IMR-90 (cell line): ENCODE results near the gene TALDO1. TPM values are rescaled to one million over a fixed set of nuclear protein-coding genes. Genes with fewer than 3 reads are reported as not detected.

Experiments used
- ATAC-seq: fragments of 200-7000 bp; cut with Tn5 transposase; 2 replicates; pipeline ENCODE4 v1.9.1; 2020; ENCODE audit warnings: low read depth, mild to moderate bottlenecking, moderate library complexity
- BruUV-seq: library from RNA; stranded (reverse); fragments of 400-500 nt; replicated peaks from 2 replicates; lab custom pipeline; 2021; lab: Mats Ljungman, UMichigan
- CTCF ChIA-PET: fragments of 300-600 bp; formaldehyde crosslinking; extraction: SDS; loops from one replicate; lab custom pipeline; 2021; ENCODE audit warnings: antibody characterized with exemption; lab: Yijun Ruan, JAX
- POLR2A ChIA-PET: fragments of 300-600 bp; sonication (Branson Sonifier 250); formaldehyde crosslinking; loops from one replicate; lab custom pipeline; 2022; ENCODE audit warnings: antibody characterized with exemption; ENCODE audit not compliant: unreplicated experiment; lab: Charles Lee
- DNase-seq: peaks from one replicate; pipeline ENCODE4 v3.0.0; 2013
- H2AFZ ChIP-seq: replicated peaks from 2 replicates; pipeline ENCODE3; 2013; ENCODE audit warnings: low read length, mild to moderate bottlenecking; ENCODE audit not compliant: poor library complexity
- H2AK5ac ChIP-seq: 2 replicates; pipeline ENCODE4 v1.6.1; 2013; ENCODE audit warnings: low read depth, low read length, inconsistent platforms
- H2AK9ac ChIP-seq: replicated peaks from 2 replicates; pipeline ENCODE3; 2013; ENCODE audit warnings: mild to moderate bottlenecking, low read depth, low read length, moderate library complexity; ENCODE audit not compliant: poor library complexity
- H2BK120ac ChIP-seq: 2 replicates; pipeline ENCODE4 v1.6.1; 2013; ENCODE audit warnings: low read depth, low read length, inconsistent platforms
- H2BK15ac ChIP-seq: 3 replicates; pipeline ENCODE4 v1.6.1; 2013; ENCODE audit warnings: low read depth, low read length, inconsistent platforms
- H2BK20ac ChIP-seq: 2 replicates; pipeline ENCODE4 v1.6.1; 2013; ENCODE audit warnings: low read depth, mild to moderate bottlenecking, inconsistent platforms, low read length, moderate library complexity
- H2BK5ac ChIP-seq: 2 replicates; pipeline ENCODE4 v1.6.1; 2013; ENCODE audit warnings: mild to moderate bottlenecking, low read depth, low read length, inconsistent platforms; ENCODE audit not compliant: poor library complexity, severe bottlenecking
- H3K14ac ChIP-seq: replicated peaks from 2 replicates; pipeline ENCODE4 v1.6.1; 2013; ENCODE audit warnings: low read depth, low read length, inconsistent platforms
- H3K18ac ChIP-seq: 2 replicates; pipeline ENCODE4 v1.6.1; 2013; ENCODE audit warnings: low read depth, low read length, control low read depth
- H3K23ac ChIP-seq: 2 replicates; pipeline ENCODE4 v1.6.1; 2013; ENCODE audit warnings: low read depth, low read length, inconsistent platforms
- H3K27ac ChIP-seq: 2 replicates; pipeline ENCODE4 v1.5.1; 2013; ENCODE audit warnings: mild to moderate bottlenecking, control low read depth, low read length; ENCODE audit not compliant: insufficient read depth
- H3K27me3 ChIP-seq: 2 replicates; pipeline ENCODE4 v1.6.1; 2013; ENCODE audit warnings: low read length; ENCODE audit not compliant: control insufficient read depth, insufficient read depth
- H3K36me3 ChIP-seq: 2 replicates; pipeline ENCODE4 v1.6.1; 2013; ENCODE audit warnings: low read length, mixed read lengths; ENCODE audit not compliant: control insufficient read depth, insufficient read depth
- H3K4ac ChIP-seq: 2 replicates; pipeline ENCODE4 v1.6.1; 2013; ENCODE audit warnings: low read depth, low read length, inconsistent platforms
- H3K4me1 ChIP-seq: 2 replicates; pipeline ENCODE4 v1.6.1; 2013; ENCODE audit warnings: low read length, mixed read lengths; ENCODE audit not compliant: control insufficient read depth, insufficient read depth
- H3K4me2 ChIP-seq: 2 replicates; pipeline ENCODE4 v1.6.1; 2013; ENCODE audit warnings: low read depth, mild to moderate bottlenecking, control low read depth, low read length, moderate library complexity
- H3K4me3 ChIP-seq: 2 replicates; pipeline ENCODE4 v1.5.1; 2013; ENCODE audit warnings: low read depth, mild to moderate bottlenecking, control low read depth, low read length, moderate library complexity; ENCODE audit not compliant: insufficient read depth
- H3K56ac ChIP-seq: 2 replicates; pipeline ENCODE4 v1.6.1; 2013; ENCODE audit warnings: low read length, inconsistent platforms; ENCODE audit not compliant: insufficient read depth; ENCODE audit errors: extremely low read depth
- H3K79me1 ChIP-seq, 2 experiments: 2 replicates each; pipeline ENCODE4 v1.6.1; 2013; ENCODE audit warnings: low read length in 2 of 2, inconsistent platforms in 1 of 2, low read depth in 1 of 2
- H3K9ac ChIP-seq: 2 replicates; pipeline ENCODE4 v1.6.1; 2013; ENCODE audit warnings: low read depth, low read length, control low read depth
- H3K9me1 ChIP-seq: 2 replicates; pipeline ENCODE4 v1.6.1; 2013; ENCODE audit warnings: low read length, inconsistent platforms; ENCODE audit not compliant: insufficient read depth
- H3K9me3 ChIP-seq: 2 replicates; pipeline ENCODE4 v1.6.1; 2013; ENCODE audit warnings: low read length; ENCODE audit not compliant: control insufficient read depth, insufficient read depth
- H4K20me1 ChIP-seq: 2 replicates; pipeline ENCODE4 v1.6.1; 2013; ENCODE audit warnings: low read length, inconsistent platforms; ENCODE audit not compliant: insufficient read depth
- H4K5ac ChIP-seq: 2 replicates; pipeline ENCODE4 v1.6.1; 2013; ENCODE audit warnings: mild to moderate bottlenecking, low read depth, low read length, control low read depth
- H4K8ac ChIP-seq, 2 experiments: 2 replicates each; pipeline ENCODE4 v1.6.1; 2013; ENCODE audit warnings: low read depth in 2 of 2, low read length in 2 of 2, control low read depth in 1 of 2, inconsistent platforms in 1 of 2
- H4K91ac ChIP-seq: 2 replicates; pipeline ENCODE4 v1.6.1; 2013; ENCODE audit warnings: low read depth, low read length, inconsistent platforms; ENCODE audit not compliant: insufficient read depth
- BHLHE40 ChIP-seq: fragments of 150-350 bp; IDR thresholded peaks from 2 replicates; pipeline ENCODE4 v1.6.1; 2016; ENCODE audit warnings: mild to moderate bottlenecking, low read depth, low read length
- CEBPB ChIP-seq: IDR thresholded peaks from 2 replicates; pipeline ENCODE4 v1.6.1; 2012; ENCODE audit warnings: low read depth, low read length, improper control_type of control experiment
- CHD1 ChIP-seq: IDR thresholded peaks from 2 replicates; pipeline ENCODE4 v1.6.1; 2012; ENCODE audit warnings: low read depth, low read length, improper control_type of control experiment
- MAFK ChIP-seq: IDR thresholded peaks from 2 replicates; pipeline ENCODE4 v1.6.1; 2012; ENCODE audit warnings: low read depth, low read length, improper control_type of control experiment
- MAZ ChIP-seq: IDR thresholded peaks from 2 replicates; pipeline ENCODE4 v1.6.1; 2012; ENCODE audit warnings: low read depth, mild to moderate bottlenecking, low read length, improper control_type of control experiment, moderate library complexity, borderline replicate concordance
- NFE2L2 ChIP-seq: fragments of 150-350 bp; IDR thresholded peaks from 2 replicates; pipeline ENCODE4 v1.6.1; 2016; ENCODE audit warnings: low read depth, mild to moderate bottlenecking, low read length
- SMC3 ChIP-seq: fragments of 150-350 bp; IDR thresholded peaks from 2 replicates; pipeline ENCODE4 v1.6.1; 2016; ENCODE audit warnings: low read depth, mild to moderate bottlenecking, antibody characterized with exemption, low read length, moderate library complexity
- WGBS, 2 experiments: methylation state at CpG; one replicate each; pipeline versions ENCODE4 v1.1.5 to v1.1.7; 2013; ENCODE audit warnings: missing lambda C conversion rate in 2 of 2; ENCODE audit not compliant: insufficient read length in 1 of 2; ENCODE audit errors: extremely low coverage in 2 of 2; 5-methylcytosine and 5-hydroxymethylcytosine counted together
- dilution Hi-C: fragments of 300-500 bp; cut with HindIII; formaldehyde crosslinking; loops from one replicate; pipeline ENCODE4 v1.14.3; 2018; ENCODE audit warnings: low sequenced_read_pairs; ENCODE audit not compliant: unreplicated experiment
- in situ Hi-C: fragments of 300-500 bp; cut with MboI; formaldehyde crosslinking; loops from 3 replicates; pipeline ENCODE4 v1.14.3; 2019; ENCODE audit warnings: low sequenced_read_pairs, inconsistent platforms, mixed read lengths
- intact Hi-C: fragments of 100-400 bp; cut with micrococcal nuclease; formaldehyde crosslinking; loops from 2 replicates; pipeline ENCODE4 v1.10.0; 2022
- polyA plus RNA-seq, 3 experiments: library from polyadenylated mRNA; depleted of rRNA; stranded (reverse); fragments of >200 nt; gene quantifications; 2 replicates each; pipeline ENCODE4 v1.2.3, GENCODE V29; 2012; ENCODE audit warnings: low replicate concordance in 1 of 3
- total RNA-seq: library from RNA; depleted of rRNA; stranded (reverse); fragments of >200 nt; gene quantifications from 2 replicates; pipeline ENCODE4 v1.2.3, GENCODE V29; 2012
- TF ChIP-seq, protein P1 (sequence below): conservative IDR thresholded peaks from 2 replicates; pipeline ENCODE4 v1.5.1; 2012; ENCODE audit warnings: mild to moderate bottlenecking, low read depth, low read length, improper control_type of control experiment

The TALDO1 gene
- total and polyA plus RNA-seq, 2 of the 4 experiments (the other 2 are of a cell fraction): 147 to 210 TPM

DNA sequence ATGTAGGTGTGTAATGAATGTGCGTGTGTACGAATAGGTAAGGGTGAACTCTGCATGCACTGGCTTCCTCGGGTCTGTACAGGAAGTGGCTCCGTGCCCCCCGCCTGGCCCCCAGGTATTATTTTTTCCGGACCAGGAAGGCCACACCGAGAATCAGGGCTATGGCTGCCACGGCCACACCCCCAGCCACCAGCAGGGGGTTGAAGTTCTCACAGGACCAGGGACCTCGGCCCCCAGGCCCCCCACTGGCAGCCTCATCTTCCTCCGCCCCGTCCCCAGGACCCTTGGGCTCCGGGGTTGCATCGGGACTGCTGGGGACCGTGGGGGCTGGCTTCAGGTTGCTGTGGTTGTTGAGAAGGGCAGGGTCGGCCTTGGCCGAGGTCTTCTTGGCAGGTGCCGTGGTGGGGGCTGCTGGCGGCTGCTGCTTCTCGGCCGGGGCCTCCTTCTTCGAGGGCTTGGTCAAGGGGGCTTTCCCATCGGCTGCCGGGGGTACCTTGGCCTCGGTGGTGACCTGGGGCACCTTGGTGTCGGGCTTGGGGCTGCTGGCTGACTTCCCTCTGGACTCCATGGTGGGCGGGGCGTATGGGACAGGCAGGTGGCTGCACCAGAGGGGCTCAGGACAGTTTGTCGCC, 40.9 kb downstream of the TALDO1 start:
- Histone ChIP-seq H3K56ac (no peak overlapping the region), H2BK120ac (no peak overlapping the region), H3K27me3 (no peaks in the 10 kb centered on the region), H3K9ac (no peak overlapping the region), H4K8ac (no peak overlapping the region), H2AK9ac (no peak overlapping the region), H4K20me1 (peaks cover 5% of the 10 kb centered on the region), H3K36me3 (peaks cover 10% of the 10 kb centered on the region; the same call in 1 of the 2 replicates), H3K4me3 (no peak overlapping the region), H2BK20ac (no peak overlapping the region), H3K4me2 (no peak overlapping the region), H2AK5ac (no peak overlapping the region), H3K79me1 (peaks cover 0 to 4% of the 10 kb centered on the region in 2 experiments; a peak in 2 of 4 replicates), H3K9me1 (no peaks in the 10 kb centered on the region), H3K4ac (no peak overlapping the region), H4K91ac (no peak overlapping the region), H3K23ac (no peak overlapping the region), H3K4me1 (peaks cover 9% of the 10 kb centered on the region), H2BK5ac (no peak overlapping the region), H3K9me3 (no peaks in the 10 kb centered on the region), H2BK15ac (no peak overlapping the region), H4K5ac (no peak overlapping the region), H2AFZ (no peak overlapping the region), H3K27ac (no peak overlapping the region), H3K14ac (no peak overlapping the region), H3K18ac (no peak overlapping the region)
- BruUV-seq: no TSS peak
- in situ Hi-C loops: no loop called here
- no peak for TF ChIP-seq SMC3
- TF ChIP-seq BHLHE40: no peak
- no peak for TF ChIP-seq MAZ
- no peak for TF ChIP-seq NFE2L2
- TF ChIP-seq, protein P1, sequence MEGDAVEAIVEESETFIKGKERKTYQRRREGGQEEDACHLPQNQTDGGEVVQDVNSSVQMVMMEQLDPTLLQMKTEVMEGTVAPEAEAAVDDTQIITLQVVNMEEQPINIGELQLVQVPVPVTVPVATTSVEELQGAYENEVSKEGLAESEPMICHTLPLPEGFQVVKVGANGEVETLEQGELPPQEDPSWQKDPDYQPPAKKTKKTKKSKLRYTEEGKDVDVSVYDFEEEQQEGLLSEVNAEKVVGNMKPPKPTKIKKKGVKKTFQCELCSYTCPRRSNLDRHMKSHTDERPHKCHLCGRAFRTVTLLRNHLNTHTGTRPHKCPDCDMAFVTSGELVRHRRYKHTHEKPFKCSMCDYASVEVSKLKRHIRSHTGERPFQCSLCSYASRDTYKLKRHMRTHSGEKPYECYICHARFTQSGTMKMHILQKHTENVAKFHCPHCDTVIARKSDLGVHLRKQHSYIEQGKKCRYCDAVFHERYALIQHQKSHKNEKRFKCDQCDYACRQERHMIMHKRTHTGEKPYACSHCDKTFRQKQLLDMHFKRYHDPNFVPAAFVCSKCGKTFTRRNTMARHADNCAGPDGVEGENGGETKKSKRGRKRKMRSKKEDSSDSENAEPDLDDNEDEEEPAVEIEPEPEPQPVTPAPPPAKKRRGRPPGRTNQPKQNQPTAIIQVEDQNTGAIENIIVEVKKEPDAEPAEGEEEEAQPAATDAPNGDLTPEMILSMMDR: no peak
- TF ChIP-seq CHD1: no peak
- no peak for TF ChIP-seq MAFK
- no peak for TF ChIP-seq CEBPB
- ChIA-PET POLR2A (no interaction called here), CTCF (no interaction called here)
- 90% methylated on average over 4 of the region's 28 CpGs; no CpG with 5 or more reads in 1 of the 2 experiments for WGBS, 2 experiments
- intact Hi-C loops: no loop called here
- ATAC-seq: no peak
- dilution Hi-C loops: no loop called here
- DNase-seq: no peak
